HPDE6-E6E7 (cell line): Measurements from ENCODE around the gene BTBD8.
A peak's percentile ranks its signal among the peaks of the same experiment; 100 is the strongest.

Experiments used
- DNase-seq: peaks from one replicate; pipeline ENCODE4 v3.0.0; 2011; ENCODE audit warnings: missing footprints; ENCODE audit errors: extremely low spot score

The BTBD8 gene

GRCh38 chr1:92091625-92092024, 11.5 kb downstream of the BTBD8 start:
- no peak for DNase-seq

DNA sequence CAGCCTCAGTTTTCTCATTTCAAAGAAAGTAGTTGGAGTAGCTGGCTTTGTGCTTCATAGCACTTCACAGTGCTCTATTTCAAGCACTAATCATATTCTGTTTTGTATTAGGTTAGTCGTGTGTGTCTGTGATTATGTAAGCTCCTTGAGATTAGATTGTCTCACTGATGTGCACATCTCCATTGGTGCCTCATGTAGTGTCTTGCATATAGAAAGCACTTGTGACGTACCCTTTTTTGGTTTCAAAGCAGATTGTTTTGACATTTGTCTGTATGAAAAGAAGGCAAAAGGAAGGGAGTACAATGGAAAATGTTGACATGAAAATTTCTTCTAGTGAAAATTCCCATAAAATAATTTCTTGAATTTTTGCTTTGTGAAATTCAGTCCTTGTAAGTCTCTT, 13.9 kb downstream of the BTBD8 start:
- DNase-seq: no peak

DNA sequence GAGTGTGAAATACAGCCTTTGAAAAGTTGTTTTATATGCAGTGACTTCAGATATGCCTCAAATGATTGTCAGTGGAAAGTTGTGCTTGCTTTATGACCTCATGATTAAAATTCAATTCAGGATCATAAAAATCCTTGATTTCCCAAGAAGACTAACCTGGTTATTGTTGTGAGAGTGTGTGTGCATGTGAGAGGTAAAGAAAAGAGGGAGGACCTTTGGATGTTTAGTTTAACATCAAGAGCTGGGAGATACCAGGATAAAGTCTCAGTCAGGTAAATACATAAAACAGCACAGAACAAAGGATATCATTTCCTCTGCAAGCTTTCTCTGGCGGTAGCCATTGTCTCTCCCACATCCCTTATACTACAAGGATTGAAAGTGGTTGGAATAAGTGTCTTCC, 14.4 kb downstream of the BTBD8 start:
- DNase-seq: no peak

GRCh38 chr1:92095874-92096273, 15.7 kb downstream of the BTBD8 start:
- DNase-seq: no peak

DNA sequence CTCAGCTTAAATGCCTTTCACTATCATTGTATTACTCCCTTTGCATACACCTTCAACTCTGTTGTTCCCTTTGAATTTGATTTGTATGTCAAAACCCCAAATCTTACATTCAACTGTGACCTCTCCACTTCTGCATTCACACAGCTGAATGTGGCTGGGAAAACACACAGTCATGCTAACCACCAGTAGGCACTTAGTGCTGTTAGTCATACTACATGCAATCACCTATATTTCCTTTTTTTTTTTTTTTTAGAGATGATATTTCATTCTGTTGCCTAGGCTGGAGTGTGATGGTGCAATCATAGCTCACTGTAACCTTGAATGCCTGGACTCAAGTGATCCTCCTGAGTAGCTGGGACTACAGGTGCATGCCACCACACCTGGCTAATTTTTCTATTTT, 16.2 kb downstream of the BTBD8 start:
- no peak for DNase-seq

- no peak for DNase-seq
Measured at GRCh38 chr1:92105546-92106081, 25.5 kb downstream of the BTBD8 start.

DNA sequence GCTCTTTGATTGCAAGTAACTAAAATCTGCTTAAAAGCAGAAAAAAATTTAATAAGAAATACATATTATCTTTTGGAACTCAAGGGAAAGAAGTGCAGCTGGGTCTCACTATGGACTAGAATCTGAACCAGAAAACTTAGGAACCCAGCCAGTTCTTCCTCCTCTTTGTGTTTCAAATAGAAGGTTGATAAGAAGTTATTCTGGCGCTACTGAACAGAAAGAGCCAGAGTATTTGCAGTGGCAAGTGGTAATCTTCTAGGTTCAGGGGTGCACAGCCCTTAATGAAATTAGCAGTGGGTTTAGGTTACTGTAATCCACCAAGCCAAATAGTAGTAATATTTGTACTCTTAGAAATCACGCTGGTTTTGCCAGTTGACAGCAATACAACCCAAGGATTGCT, 28.5 kb downstream of the BTBD8 start:
- no peak for DNase-seq

- DNase-seq: no peak
Measured at GRCh38 chr1:92117526-92117925, 37.4 kb downstream of the BTBD8 start.

DNA sequence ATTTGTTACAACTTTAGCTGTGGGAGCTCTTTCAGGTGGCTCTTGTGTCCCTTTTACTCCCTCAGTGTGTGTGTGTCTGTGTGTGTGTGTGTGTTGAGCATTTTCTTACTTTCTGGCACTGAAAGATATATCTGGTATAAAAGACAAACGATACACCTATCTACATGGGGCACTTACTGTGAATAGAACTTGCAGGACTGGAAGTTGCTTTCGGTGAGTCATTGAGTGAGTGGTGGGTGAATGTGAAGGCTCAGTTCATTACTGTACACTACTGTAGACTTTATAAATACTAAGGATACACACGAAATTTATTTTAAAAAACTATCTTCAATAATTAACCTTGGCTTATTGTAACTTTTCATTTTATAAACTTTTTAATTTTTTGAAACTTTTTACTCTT, 38.7 kb downstream of the BTBD8 start:
- DNase-seq: peak; percentile 20

- no peak for DNase-seq
Measured at GRCh38 chr1:92123868-92124267, 43.7 kb downstream of the BTBD8 start.

- no peak for DNase-seq
Measured at GRCh38 chr1:92125204-92125603, 45.1 kb downstream of the BTBD8 start.

DNA sequence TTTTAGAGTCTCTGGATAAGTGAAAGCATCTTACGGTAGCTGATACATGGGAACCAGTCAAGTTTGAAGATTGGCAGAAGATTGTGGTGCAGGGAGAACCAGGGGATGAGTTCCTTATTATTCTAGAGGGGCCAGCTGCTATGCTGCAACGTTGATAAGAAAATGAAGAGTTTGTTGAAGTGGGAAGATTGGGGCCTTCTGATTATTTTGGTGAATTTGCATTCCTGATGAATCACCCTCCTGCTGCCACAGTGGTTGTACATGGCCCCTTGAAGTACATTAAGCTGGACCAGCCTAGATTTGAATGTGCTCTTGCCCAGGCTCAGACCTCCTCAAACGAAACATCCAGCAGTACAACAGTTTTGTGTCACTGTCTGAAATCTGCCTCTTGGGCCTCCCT, 45.9 kb downstream of the BTBD8 start:
- DNase-seq: no peak

GRCh38 chr1:92134331-92134730, 54.2 kb downstream of the BTBD8 start:
- DNase-seq: no peak

DNA sequence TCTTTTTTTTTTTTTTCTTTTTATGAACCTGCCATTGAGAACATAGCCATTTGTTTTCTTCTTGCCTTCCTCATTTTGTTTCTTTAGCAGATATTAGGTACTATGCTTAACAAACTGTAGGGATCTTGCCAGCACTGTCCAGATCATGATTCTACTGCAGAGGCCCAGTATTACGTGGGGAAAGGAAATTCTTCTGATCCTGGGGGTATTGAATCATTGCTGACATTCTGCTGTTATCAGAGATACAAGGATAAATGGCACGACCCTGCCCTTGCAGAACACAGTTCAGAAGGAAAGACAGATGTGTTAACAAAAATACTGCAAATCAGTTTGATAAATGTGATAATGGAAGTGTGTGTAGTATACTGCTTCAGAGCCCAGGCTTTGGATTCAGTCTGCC, 56.2 kb downstream of the BTBD8 start:
- no peak for DNase-seq

DNA sequence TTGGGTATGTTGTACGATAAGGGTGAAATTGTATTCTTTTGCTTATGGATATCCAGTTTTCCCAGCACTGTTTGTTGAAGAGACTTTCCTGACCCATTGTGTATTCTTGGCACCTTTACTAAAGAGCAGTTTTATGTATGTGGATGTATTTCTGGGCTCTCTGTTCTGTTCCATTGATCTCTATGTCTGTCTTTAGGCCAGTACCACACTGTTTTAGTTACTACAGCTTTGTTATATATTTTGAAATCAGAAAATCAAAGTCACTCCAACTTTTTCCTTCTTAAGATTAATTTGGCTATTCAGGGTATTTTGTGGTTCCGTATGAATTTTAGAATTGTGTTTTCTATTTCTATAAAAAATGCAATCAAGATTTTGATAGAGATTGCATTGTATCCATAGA, 74.8 kb downstream of the BTBD8 start:
- no peak for DNase-seq

- no peak for DNase-seq
Measured at GRCh38 chr1:92159593-92159992, 79.4 kb downstream of the BTBD8 start.

DNA sequence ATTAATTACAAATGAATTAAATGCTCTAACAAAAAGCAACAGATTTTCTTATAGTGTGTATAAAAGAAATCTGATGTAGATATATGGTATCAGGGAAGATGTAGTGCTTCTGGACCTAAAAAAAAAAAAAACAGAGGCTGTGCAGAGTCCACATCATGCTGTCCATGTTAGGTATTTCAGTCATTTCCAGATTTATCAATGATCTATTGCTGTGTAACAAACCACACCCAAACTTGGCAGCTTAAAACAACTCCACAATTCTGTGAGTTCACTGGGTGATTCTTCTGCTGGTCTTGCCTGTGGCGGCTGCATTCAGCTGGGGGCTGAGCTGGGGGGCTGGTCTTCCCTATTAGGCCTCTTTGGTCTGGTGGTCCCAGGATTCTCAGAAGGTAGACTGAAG, 85.2 kb downstream of the BTBD8 start:
- no peak for DNase-seq

DNA sequence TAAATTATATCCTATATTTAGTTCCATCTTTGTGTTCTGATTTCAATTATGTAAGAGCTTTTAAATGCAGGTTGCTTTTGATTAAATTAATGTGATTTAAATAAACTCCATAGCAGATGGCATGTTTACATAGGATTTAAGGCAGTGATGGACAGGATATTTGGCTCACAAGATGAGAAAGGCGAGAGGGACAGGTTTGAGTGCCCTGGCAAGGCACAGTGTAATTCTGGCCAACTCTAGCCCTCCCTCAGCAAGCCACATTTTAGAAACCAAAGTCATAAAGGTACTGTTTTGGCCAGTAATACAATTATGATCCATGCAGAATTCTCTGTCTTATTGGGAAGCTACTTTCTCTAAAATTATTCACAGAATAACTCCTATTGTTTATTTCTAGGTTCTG, 87.0 kb downstream of the BTBD8 start:
- no peak for DNase-seq

DNA sequence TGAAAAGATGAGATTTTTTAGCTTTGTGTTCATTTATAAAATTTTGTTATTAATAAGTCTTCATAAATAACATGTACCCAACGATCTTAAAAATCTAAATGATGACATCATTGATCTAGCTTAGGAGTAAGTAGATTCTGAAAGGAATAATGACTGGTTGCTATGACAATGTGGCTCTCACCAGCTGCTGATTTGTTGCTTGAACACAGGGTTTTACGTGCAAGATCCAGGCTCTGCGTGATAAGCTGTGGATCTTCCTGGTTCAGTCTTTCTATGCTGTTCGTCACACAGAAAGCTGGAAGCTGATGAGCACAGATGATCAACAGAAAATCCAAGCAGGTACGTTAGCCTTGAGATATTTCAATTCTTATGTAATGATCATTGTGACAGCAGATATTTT, 88.5 kb downstream of the BTBD8 start:
- DNase-seq: no peak

DNA sequence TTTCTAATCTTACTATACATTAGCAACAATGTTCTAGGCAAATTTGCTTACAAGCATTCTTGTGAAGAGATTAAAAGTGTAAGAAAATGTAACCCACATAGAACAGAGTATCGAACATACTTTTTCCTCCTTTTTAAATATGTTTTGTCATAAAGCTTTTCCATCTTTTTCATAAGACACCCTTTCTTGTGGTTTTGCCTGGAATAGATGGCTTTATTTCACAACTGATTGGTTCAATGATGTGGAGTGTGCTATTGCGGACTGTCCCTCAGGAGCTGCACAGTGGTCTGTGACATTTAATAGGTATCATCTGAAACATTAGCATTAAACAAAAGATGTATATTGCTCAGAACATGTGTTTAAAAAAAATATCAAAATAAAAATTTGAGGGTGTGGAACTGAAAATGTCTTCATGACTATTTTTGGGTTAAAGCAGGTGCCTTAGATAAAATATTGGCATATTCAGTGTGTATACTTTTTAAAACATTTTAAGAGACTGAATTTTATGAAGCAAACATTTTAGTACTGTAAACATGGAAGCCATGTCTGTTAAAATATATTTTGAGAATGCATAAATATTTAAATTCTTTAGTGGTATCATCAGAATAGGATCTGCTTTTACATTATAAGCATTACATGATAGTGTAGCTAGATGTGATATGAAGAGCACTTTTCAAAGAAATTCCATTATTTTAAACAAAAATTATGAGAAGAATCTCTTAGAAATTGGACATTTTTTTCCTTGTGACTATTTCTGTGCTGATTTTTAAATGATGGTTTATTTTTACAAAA, 89.3 kb downstream of the BTBD8 start:
- no peak for DNase-seq

DNA sequence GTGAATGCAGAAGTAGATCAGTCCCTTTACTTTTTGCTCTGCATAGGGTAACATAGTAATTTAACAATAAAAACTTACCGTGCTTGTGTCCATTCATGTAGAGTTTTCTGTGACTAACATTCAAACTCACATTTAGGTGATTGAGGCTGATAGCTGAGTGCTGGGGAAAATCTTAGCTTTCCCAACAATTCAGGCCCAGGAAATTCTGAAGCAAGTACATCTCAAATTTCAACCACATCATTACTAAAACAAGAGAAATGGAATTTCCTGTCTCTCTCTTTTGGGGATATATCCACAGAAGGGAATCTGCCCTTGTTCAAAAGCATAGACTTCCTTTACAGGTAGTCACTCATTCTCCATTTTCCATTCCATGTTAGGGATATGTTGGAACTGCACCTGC, 104.5 kb downstream of the BTBD8 start:
- peak; percentile 2 for DNase-seq

GRCh38 chr1:92186081-92186480, 105.9 kb downstream of the BTBD8 start:
- no peak for DNase-seq

DNA sequence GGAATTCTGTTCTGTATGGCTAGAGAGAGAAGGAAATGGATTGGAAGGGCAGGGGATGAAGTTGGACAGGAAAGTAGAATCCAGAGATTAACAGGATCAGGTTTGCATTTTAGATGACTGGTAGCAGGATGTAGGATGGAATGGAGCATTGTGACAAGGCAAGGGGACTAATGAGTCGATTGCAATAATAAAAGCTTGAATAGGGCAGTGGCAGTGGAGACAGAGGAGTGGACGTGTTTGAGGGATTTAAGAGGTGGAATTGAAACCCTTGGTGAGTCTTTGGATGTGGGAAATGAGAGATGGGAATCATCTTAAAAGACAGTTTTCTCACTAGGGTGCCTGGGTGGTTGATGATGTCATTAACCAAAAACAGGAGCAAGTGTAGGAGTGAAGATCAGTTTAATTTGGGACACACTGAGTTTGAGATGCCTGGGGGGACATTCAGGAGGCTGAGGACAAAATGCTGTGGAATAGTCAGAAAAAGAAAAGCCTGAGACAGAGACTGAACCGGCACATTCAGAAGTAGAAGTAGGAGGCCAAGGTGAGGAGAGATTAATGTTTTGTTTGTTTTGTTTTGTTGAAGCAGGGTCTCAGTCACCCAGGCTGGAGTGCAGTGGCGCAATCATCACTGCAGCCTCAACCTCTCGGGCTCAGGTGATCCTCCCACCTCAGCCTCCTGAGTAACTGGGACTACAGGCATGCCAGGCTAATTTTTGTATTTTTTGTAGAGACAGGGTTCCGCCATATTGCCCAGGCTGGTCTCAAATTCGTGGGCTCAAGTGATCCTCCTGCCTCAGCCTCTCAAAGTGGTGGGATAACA, 108.5 kb downstream of the BTBD8 start:
- no peak for DNase-seq
